ENCODE results near the gene ST3GAL3. TPM values are rescaled to one million over a fixed set of nuclear protein-coding genes. Genes with fewer than 3 reads are reported as not detected.

Gene ST3GAL3
- total RNA-seq, 1 experiment from 2014 or later = 20.0 TPM

DNA sequence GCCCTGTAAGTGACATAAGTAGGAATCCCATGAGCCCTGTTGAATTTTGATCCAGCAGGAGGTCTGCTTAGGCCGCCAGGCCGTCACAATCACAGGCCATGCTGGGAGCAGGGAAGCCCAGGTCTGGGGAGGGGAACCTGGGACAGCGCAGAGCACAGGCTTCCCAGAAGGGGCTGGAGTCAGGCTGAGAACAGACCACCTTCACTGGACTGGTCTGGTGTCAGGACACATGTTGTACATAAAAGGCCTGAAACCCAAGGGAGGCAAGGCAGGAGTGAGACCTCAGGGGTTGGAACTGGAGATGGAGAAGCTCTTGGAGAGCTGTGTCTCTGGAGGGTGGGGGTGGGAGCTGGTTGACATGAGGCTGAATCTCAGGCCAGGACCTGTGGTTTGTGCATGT, 163.0 kb downstream of the ST3GAL3 start:
- TF ChIP-seq, protein P1, sequence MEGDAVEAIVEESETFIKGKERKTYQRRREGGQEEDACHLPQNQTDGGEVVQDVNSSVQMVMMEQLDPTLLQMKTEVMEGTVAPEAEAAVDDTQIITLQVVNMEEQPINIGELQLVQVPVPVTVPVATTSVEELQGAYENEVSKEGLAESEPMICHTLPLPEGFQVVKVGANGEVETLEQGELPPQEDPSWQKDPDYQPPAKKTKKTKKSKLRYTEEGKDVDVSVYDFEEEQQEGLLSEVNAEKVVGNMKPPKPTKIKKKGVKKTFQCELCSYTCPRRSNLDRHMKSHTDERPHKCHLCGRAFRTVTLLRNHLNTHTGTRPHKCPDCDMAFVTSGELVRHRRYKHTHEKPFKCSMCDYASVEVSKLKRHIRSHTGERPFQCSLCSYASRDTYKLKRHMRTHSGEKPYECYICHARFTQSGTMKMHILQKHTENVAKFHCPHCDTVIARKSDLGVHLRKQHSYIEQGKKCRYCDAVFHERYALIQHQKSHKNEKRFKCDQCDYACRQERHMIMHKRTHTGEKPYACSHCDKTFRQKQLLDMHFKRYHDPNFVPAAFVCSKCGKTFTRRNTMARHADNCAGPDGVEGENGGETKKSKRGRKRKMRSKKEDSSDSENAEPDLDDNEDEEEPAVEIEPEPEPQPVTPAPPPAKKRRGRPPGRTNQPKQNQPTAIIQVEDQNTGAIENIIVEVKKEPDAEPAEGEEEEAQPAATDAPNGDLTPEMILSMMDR (IDR thresholded peaks at IDR 0.05; ENCODE audit: unreplicated experiment) = no peak
- Mint-ChIP-seq H3K27ac (ENCODE audit: unreplicated experiment) (no peak overlapping the region), H3K36me3 (ENCODE audit: insufficient read depth, unreplicated experiment) (no peaks in the 10 kb centered on the region), H3K9me3 (ENCODE audit: low read depth, unreplicated experiment) (no peaks in the 10 kb centered on the region), H3K27me3 (ENCODE audit: unreplicated experiment) (no peaks in the 10 kb centered on the region), H3K4me3 (ENCODE audit: low read depth, unreplicated experiment) (no peak overlapping the region), H3K4me1 (ENCODE audit: low read depth, unreplicated experiment) (no peaks in the 10 kb centered on the region)
- CTCF ChIA-PET = no interaction called here
- no peak for DNase-seq
- intact Hi-C loops (cut with micrococcal nuclease; ENCODE audit: unreplicated experiment) = no loop called here
- no TSS peak for BruUV-seq (replicated peaks)

DNA sequence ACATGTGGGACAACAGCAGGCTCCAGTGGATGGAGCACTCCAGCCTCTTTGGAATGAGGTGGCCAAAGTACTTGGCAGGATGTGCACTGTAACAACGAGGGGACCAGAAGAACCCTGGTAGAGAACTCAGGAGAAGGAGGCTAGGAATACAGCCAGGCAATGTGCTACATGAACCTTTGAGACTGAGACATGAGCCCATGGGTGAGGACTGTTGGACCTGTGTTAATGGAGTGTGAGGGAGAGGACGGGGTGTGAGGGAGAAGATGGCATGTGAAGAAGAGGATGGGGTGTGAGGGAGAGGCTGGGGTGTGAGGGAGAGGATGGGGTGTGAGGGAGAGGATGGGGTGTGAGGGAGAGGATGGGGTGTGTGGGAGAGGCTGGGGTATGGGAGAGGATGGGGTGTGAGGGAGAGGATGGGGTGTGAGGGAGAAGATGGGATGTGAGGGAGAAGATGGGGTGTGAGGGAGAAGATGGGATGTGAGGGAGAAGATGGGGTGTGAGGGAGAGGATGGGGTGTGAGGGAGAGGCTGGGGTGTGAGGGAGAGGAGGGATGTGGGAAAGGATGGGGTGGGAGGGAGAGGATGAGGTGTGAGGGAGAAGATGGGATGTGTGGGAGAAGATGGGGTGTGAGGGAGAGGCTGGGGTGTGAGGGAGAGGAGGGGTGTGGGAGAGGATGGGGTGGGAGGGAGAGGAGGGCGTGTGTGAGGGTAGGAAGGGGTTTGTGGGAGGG, 164.0 kb downstream of the ST3GAL3 start:
- Mint-ChIP-seq H3K9me3 (ENCODE audit: low read depth, unreplicated experiment) (no peaks in the 10 kb centered on the region), H3K27ac (ENCODE audit: unreplicated experiment) (no peak overlapping the region), H3K36me3 (ENCODE audit: insufficient read depth, unreplicated experiment) (no peaks in the 10 kb centered on the region), H3K4me3 (ENCODE audit: low read depth, unreplicated experiment) (no peak overlapping the region), H3K4me1 (ENCODE audit: low read depth, unreplicated experiment) (no peaks in the 10 kb centered on the region), H3K27me3 (ENCODE audit: unreplicated experiment) (no peaks in the 10 kb centered on the region)
- BruUV-seq (replicated peaks) = no TSS peak
- no peak for DNase-seq
- CTCF ChIA-PET = no interaction called here
- TF ChIP-seq, protein P1 (IDR thresholded peaks at IDR 0.05; ENCODE audit: unreplicated experiment) = no peak
- intact Hi-C loops (cut with micrococcal nuclease; ENCODE audit: unreplicated experiment) = no loop called here

DNA sequence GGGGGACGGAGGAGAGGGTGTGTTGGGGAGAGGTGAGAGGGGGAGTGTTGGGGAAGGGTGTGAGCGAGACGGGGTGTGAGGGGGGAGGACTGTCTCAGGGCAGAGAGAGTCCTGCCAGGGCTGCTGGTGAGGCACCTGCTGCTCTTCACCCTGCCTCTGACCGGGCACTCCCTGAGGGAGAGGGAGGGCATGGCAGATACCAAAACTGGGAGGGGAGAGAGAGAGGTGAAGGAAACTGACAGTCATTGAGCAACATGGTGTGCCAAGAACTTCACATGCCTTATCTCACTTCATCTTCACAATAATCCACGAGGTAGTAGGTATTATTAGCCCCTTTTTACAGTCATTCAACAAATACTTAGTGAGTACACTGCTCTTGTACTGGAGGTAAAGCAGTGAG, 164.9 kb downstream of the ST3GAL3 start:
- intact Hi-C loops (cut with micrococcal nuclease; ENCODE audit: unreplicated experiment) = no loop called here
- H3K36me3 Mint-ChIP-seq (ENCODE audit: insufficient read depth, unreplicated experiment) = no peaks in the 10 kb centered on the region
- no peaks in the 10 kb centered on the region for H3K27me3 Mint-ChIP-seq (ENCODE audit: unreplicated experiment)
- no peaks in the 10 kb centered on the region for H3K9me3 Mint-ChIP-seq (ENCODE audit: low read depth, unreplicated experiment)
- no peaks in the 10 kb centered on the region for H3K4me1 Mint-ChIP-seq (ENCODE audit: low read depth, unreplicated experiment)
- CTCF ChIA-PET = no interaction called here
- BruUV-seq (replicated peaks) = no TSS peak
- TF ChIP-seq, protein P1 (IDR thresholded peaks at IDR 0.05; ENCODE audit: unreplicated experiment) = no peak
- DNase-seq = no peak
- no peak overlapping the region for H3K27ac Mint-ChIP-seq (ENCODE audit: unreplicated experiment)
- H3K4me3 Mint-ChIP-seq (ENCODE audit: low read depth, unreplicated experiment) = no peak overlapping the region

DNA sequence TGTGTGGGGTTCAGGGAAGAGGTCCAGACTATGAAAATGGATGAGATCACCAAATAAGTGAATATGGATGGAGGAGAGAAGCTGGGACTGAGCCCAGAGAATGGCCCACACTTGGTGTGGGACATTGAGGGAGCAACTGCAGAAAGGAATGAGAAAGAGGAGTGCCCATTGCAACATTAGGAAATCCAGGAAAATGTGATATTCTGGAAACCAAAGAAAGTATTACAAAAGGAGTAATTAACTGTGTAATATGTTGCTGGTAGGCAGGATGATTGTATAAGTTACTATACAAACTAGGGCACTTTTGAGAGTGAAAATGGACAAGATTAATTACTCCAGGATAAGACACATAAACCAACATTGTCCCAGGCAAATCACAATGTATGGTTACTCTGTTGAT, 166.5 kb downstream of the ST3GAL3 start:
- TF ChIP-seq, protein P1 (IDR thresholded peaks at IDR 0.05; ENCODE audit: unreplicated experiment) = no peak
- no peaks in the 10 kb centered on the region for H3K9me3 Mint-ChIP-seq (ENCODE audit: low read depth, unreplicated experiment)
- CTCF ChIA-PET = no interaction called here
- no peak for DNase-seq
- H3K27me3 Mint-ChIP-seq (ENCODE audit: unreplicated experiment) = no peaks in the 10 kb centered on the region
- H3K36me3 Mint-ChIP-seq (ENCODE audit: insufficient read depth, unreplicated experiment) = no peaks in the 10 kb centered on the region
- H3K27ac Mint-ChIP-seq (ENCODE audit: unreplicated experiment) = no peak overlapping the region
- no TSS peak for BruUV-seq (replicated peaks)
- no peak overlapping the region for H3K4me3 Mint-ChIP-seq (ENCODE audit: low read depth, unreplicated experiment)
- no peaks in the 10 kb centered on the region for H3K4me1 Mint-ChIP-seq (ENCODE audit: low read depth, unreplicated experiment)
- intact Hi-C loops (cut with micrococcal nuclease; ENCODE audit: unreplicated experiment) = no loop called here
